IMR-90 (cell line): ENCODE results near the gene VPS39. TPM values are rescaled to one million over a fixed set of nuclear protein-coding genes. Genes with fewer than 3 reads are reported as not detected.

ENCODE experiments used
- ATAC-seq: fragments of 200-7000 bp; cut with Tn5 transposase; 2 replicates; pipeline ENCODE4 v1.9.1; 2020; ENCODE audit warnings: low read depth, mild to moderate bottlenecking, moderate library complexity
- BruUV-seq: library from RNA; stranded (reverse); fragments of 400-500 nt; replicated peaks from 2 replicates; lab custom pipeline; 2021; lab: Mats Ljungman, UMichigan
- CTCF ChIA-PET: fragments of 300-600 bp; formaldehyde crosslinking; extraction: SDS; loops from one replicate; lab custom pipeline; 2021; ENCODE audit warnings: antibody characterized with exemption; lab: Yijun Ruan, JAX
- POLR2A ChIA-PET: fragments of 300-600 bp; sonication (Branson Sonifier 250); formaldehyde crosslinking; loops from one replicate; lab custom pipeline; 2022; ENCODE audit warnings: antibody characterized with exemption; ENCODE audit not compliant: unreplicated experiment; lab: Charles Lee
- DNase-seq: peaks from one replicate; pipeline ENCODE4 v3.0.0; 2013
- H2AFZ ChIP-seq: replicated peaks from 2 replicates; pipeline ENCODE3; 2013; ENCODE audit warnings: low read length, mild to moderate bottlenecking; ENCODE audit not compliant: poor library complexity
- H2AK5ac ChIP-seq: 2 replicates; pipeline ENCODE4 v1.6.1; 2013; ENCODE audit warnings: low read depth, low read length, inconsistent platforms
- H2AK9ac ChIP-seq: replicated peaks from 2 replicates; pipeline ENCODE3; 2013; ENCODE audit warnings: mild to moderate bottlenecking, low read depth, low read length, moderate library complexity; ENCODE audit not compliant: poor library complexity
- H2BK120ac ChIP-seq: 2 replicates; pipeline ENCODE4 v1.6.1; 2013; ENCODE audit warnings: low read depth, low read length, inconsistent platforms
- H2BK15ac ChIP-seq: 3 replicates; pipeline ENCODE4 v1.6.1; 2013; ENCODE audit warnings: low read depth, low read length, inconsistent platforms
- H2BK20ac ChIP-seq: 2 replicates; pipeline ENCODE4 v1.6.1; 2013; ENCODE audit warnings: low read depth, mild to moderate bottlenecking, inconsistent platforms, low read length, moderate library complexity
- H2BK5ac ChIP-seq: 2 replicates; pipeline ENCODE4 v1.6.1; 2013; ENCODE audit warnings: mild to moderate bottlenecking, low read depth, low read length, inconsistent platforms; ENCODE audit not compliant: poor library complexity, severe bottlenecking
- H3K14ac ChIP-seq: replicated peaks from 2 replicates; pipeline ENCODE4 v1.6.1; 2013; ENCODE audit warnings: low read depth, low read length, inconsistent platforms
- H3K18ac ChIP-seq: 2 replicates; pipeline ENCODE4 v1.6.1; 2013; ENCODE audit warnings: low read depth, low read length, control low read depth
- H3K23ac ChIP-seq: 2 replicates; pipeline ENCODE4 v1.6.1; 2013; ENCODE audit warnings: low read depth, low read length, inconsistent platforms
- H3K27ac ChIP-seq: 2 replicates; pipeline ENCODE4 v1.5.1; 2013; ENCODE audit warnings: mild to moderate bottlenecking, control low read depth, low read length; ENCODE audit not compliant: insufficient read depth
- H3K27me3 ChIP-seq: 2 replicates; pipeline ENCODE4 v1.6.1; 2013; ENCODE audit warnings: low read length; ENCODE audit not compliant: control insufficient read depth, insufficient read depth
- H3K36me3 ChIP-seq: 2 replicates; pipeline ENCODE4 v1.6.1; 2013; ENCODE audit warnings: low read length, mixed read lengths; ENCODE audit not compliant: control insufficient read depth, insufficient read depth
- H3K4ac ChIP-seq: 2 replicates; pipeline ENCODE4 v1.6.1; 2013; ENCODE audit warnings: low read depth, low read length, inconsistent platforms
- H3K4me1 ChIP-seq: 2 replicates; pipeline ENCODE4 v1.6.1; 2013; ENCODE audit warnings: low read length, mixed read lengths; ENCODE audit not compliant: control insufficient read depth, insufficient read depth
- H3K4me2 ChIP-seq: 2 replicates; pipeline ENCODE4 v1.6.1; 2013; ENCODE audit warnings: low read depth, mild to moderate bottlenecking, control low read depth, low read length, moderate library complexity
- H3K4me3 ChIP-seq: 2 replicates; pipeline ENCODE4 v1.5.1; 2013; ENCODE audit warnings: low read depth, mild to moderate bottlenecking, control low read depth, low read length, moderate library complexity; ENCODE audit not compliant: insufficient read depth
- H3K56ac ChIP-seq: 2 replicates; pipeline ENCODE4 v1.6.1; 2013; ENCODE audit warnings: low read length, inconsistent platforms; ENCODE audit not compliant: insufficient read depth; ENCODE audit errors: extremely low read depth
- H3K79me1 ChIP-seq, 2 experiments: 2 replicates each; pipeline ENCODE4 v1.6.1; 2013; ENCODE audit warnings: low read length in 2 of 2, inconsistent platforms in 1 of 2, low read depth in 1 of 2
- H3K9ac ChIP-seq: 2 replicates; pipeline ENCODE4 v1.6.1; 2013; ENCODE audit warnings: low read depth, low read length, control low read depth
- H3K9me1 ChIP-seq: 2 replicates; pipeline ENCODE4 v1.6.1; 2013; ENCODE audit warnings: low read length, inconsistent platforms; ENCODE audit not compliant: insufficient read depth
- H3K9me3 ChIP-seq: 2 replicates; pipeline ENCODE4 v1.6.1; 2013; ENCODE audit warnings: low read length; ENCODE audit not compliant: control insufficient read depth, insufficient read depth
- H4K20me1 ChIP-seq: 2 replicates; pipeline ENCODE4 v1.6.1; 2013; ENCODE audit warnings: low read length, inconsistent platforms; ENCODE audit not compliant: insufficient read depth
- H4K5ac ChIP-seq: 2 replicates; pipeline ENCODE4 v1.6.1; 2013; ENCODE audit warnings: mild to moderate bottlenecking, low read depth, low read length, control low read depth
- H4K8ac ChIP-seq, 2 experiments: 2 replicates each; pipeline ENCODE4 v1.6.1; 2013; ENCODE audit warnings: low read depth in 2 of 2, low read length in 2 of 2, control low read depth in 1 of 2, inconsistent platforms in 1 of 2
- H4K91ac ChIP-seq: 2 replicates; pipeline ENCODE4 v1.6.1; 2013; ENCODE audit warnings: low read depth, low read length, inconsistent platforms; ENCODE audit not compliant: insufficient read depth
- BHLHE40 ChIP-seq: fragments of 150-350 bp; IDR thresholded peaks from 2 replicates; pipeline ENCODE4 v1.6.1; 2016; ENCODE audit warnings: mild to moderate bottlenecking, low read depth, low read length
- CEBPB ChIP-seq: IDR thresholded peaks from 2 replicates; pipeline ENCODE4 v1.6.1; 2012; ENCODE audit warnings: low read depth, low read length, improper control_type of control experiment
- CHD1 ChIP-seq: IDR thresholded peaks from 2 replicates; pipeline ENCODE4 v1.6.1; 2012; ENCODE audit warnings: low read depth, low read length, improper control_type of control experiment
- FOS ChIP-seq: fragments of 150-350 bp; IDR thresholded peaks from 2 replicates; pipeline ENCODE4 v1.6.1; 2016; ENCODE audit warnings: low read depth, low read length
- MAFK ChIP-seq: IDR thresholded peaks from 2 replicates; pipeline ENCODE4 v1.6.1; 2012; ENCODE audit warnings: low read depth, low read length, improper control_type of control experiment
- MAZ ChIP-seq: IDR thresholded peaks from 2 replicates; pipeline ENCODE4 v1.6.1; 2012; ENCODE audit warnings: low read depth, mild to moderate bottlenecking, low read length, improper control_type of control experiment, moderate library complexity, borderline replicate concordance
- MXI1 ChIP-seq: IDR thresholded peaks from 2 replicates; pipeline ENCODE4 v1.6.1; 2012; ENCODE audit warnings: low read depth, mild to moderate bottlenecking, low read length, moderate library complexity, borderline replicate concordance
- NFE2L2 ChIP-seq: fragments of 150-350 bp; IDR thresholded peaks from 2 replicates; pipeline ENCODE4 v1.6.1; 2016; ENCODE audit warnings: low read depth, mild to moderate bottlenecking, low read length
- POLR2A ChIP-seq: IDR thresholded peaks from 2 replicates; pipeline ENCODE4 v1.6.1; 2012; ENCODE audit warnings: mild to moderate bottlenecking, low read depth, low read length
- RAD21 ChIP-seq: IDR thresholded peaks from 2 replicates; pipeline ENCODE4 v1.6.1; 2012; ENCODE audit warnings: low read length, improper control_type of control experiment
- RCOR1 ChIP-seq: IDR thresholded peaks from 2 replicates; pipeline ENCODE4 v1.6.1; 2012; ENCODE audit warnings: mild to moderate bottlenecking, low read length, improper control_type of control experiment; ENCODE audit not compliant: insufficient replicate concordance
- RFX5 ChIP-seq: IDR thresholded peaks from 2 replicates; pipeline ENCODE4 v1.8.0; 2012; ENCODE audit warnings: low read depth, mild to moderate bottlenecking, low read length, moderate library complexity
- SMC3 ChIP-seq: fragments of 150-350 bp; IDR thresholded peaks from 2 replicates; pipeline ENCODE4 v1.6.1; 2016; ENCODE audit warnings: low read depth, mild to moderate bottlenecking, antibody characterized with exemption, low read length, moderate library complexity
- WGBS, 2 experiments: methylation state at CpG; one replicate each; pipeline versions ENCODE4 v1.1.5 to v1.1.7; 2013; ENCODE audit warnings: missing lambda C conversion rate in 2 of 2; ENCODE audit not compliant: insufficient read length in 1 of 2; ENCODE audit errors: extremely low coverage in 2 of 2; 5-methylcytosine and 5-hydroxymethylcytosine counted together
- dilution Hi-C: fragments of 300-500 bp; cut with HindIII; formaldehyde crosslinking; loops from one replicate; pipeline ENCODE4 v1.14.3; 2018; ENCODE audit warnings: low sequenced_read_pairs; ENCODE audit not compliant: unreplicated experiment
- in situ Hi-C: fragments of 300-500 bp; cut with MboI; formaldehyde crosslinking; loops from 3 replicates; pipeline ENCODE4 v1.14.3; 2019; ENCODE audit warnings: low sequenced_read_pairs, inconsistent platforms, mixed read lengths
- intact Hi-C: fragments of 100-400 bp; cut with micrococcal nuclease; formaldehyde crosslinking; loops from 2 replicates; pipeline ENCODE4 v1.10.0; 2022
- polyA plus RNA-seq, 3 experiments: library from polyadenylated mRNA; depleted of rRNA; stranded (reverse); fragments of >200 nt; gene quantifications; 2 replicates each; pipeline ENCODE4 v1.2.3, GENCODE V29; 2012; ENCODE audit warnings: low replicate concordance in 1 of 3
- total RNA-seq: library from RNA; depleted of rRNA; stranded (reverse); fragments of >200 nt; gene quantifications from 2 replicates; pipeline ENCODE4 v1.2.3, GENCODE V29; 2012
- TF ChIP-seq, protein P1 (sequence below): conservative IDR thresholded peaks from 2 replicates; pipeline ENCODE4 v1.5.1; 2012; ENCODE audit warnings: mild to moderate bottlenecking, low read depth, low read length, improper control_type of control experiment
- TF ChIP-seq, protein P2 (sequence below): fragments of 150-350 bp; IDR thresholded peaks from 2 replicates; pipeline ENCODE4 v1.6.1; 2016; ENCODE audit warnings: low read depth, mild to moderate bottlenecking, low read length, moderate library complexity, borderline replicate concordance
- TF ChIP-seq, protein P3 (sequence below): fragments of 150-350 bp; IDR thresholded peaks from 2 replicates; pipeline ENCODE4 v1.6.1; 2017; ENCODE audit warnings: mild to moderate bottlenecking, antibody characterized with exemption, low read length, low read depth

The VPS39 gene
- total and polyA plus RNA-seq, 2 of the 4 experiments (the other 2 are of a cell fraction), result 49.7 to 52.2 TPM

DNA sequence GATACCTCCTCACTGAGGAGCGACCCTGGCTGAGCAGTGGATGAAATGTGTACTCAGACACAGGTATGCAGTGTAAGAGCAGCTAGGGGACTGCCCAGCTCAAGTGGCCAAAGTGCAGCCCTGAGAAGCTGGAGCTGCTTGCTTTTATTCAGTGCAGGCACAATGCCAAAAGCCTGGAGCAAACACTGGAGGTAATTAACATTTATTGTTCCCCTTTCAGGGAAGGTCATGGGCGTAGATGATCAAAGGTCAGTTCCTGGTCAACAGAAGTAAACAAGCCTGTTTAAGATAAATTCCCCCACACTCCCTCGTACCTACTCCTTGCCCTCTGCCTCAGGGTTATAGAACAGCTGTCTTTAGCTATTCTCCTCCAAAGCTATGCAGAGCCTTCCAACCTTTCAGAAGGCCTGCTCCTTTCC is 69.1 kb downstream of the VPS39 start:
- intact Hi-C loops, result loop anchor here (5.0 kb wide), 1 partner anchor 52 kb away; no protein-coding TSS in a partner anchor
- TF ChIP-seq, protein P1, sequence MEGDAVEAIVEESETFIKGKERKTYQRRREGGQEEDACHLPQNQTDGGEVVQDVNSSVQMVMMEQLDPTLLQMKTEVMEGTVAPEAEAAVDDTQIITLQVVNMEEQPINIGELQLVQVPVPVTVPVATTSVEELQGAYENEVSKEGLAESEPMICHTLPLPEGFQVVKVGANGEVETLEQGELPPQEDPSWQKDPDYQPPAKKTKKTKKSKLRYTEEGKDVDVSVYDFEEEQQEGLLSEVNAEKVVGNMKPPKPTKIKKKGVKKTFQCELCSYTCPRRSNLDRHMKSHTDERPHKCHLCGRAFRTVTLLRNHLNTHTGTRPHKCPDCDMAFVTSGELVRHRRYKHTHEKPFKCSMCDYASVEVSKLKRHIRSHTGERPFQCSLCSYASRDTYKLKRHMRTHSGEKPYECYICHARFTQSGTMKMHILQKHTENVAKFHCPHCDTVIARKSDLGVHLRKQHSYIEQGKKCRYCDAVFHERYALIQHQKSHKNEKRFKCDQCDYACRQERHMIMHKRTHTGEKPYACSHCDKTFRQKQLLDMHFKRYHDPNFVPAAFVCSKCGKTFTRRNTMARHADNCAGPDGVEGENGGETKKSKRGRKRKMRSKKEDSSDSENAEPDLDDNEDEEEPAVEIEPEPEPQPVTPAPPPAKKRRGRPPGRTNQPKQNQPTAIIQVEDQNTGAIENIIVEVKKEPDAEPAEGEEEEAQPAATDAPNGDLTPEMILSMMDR, result no peak
- TF ChIP-seq CEBPB (no peak), MXI1 (no peak), RFX5 (no peak), NFE2L2 (no peak), MAFK (no peak), BHLHE40 (no peak), FOS (no peak), SMC3 (no peak), POLR2A (no peak), CHD1 (no peak), RAD21 (no peak), MAZ (no peak), RCOR1 (no peak)
- TF ChIP-seq, protein P2, sequence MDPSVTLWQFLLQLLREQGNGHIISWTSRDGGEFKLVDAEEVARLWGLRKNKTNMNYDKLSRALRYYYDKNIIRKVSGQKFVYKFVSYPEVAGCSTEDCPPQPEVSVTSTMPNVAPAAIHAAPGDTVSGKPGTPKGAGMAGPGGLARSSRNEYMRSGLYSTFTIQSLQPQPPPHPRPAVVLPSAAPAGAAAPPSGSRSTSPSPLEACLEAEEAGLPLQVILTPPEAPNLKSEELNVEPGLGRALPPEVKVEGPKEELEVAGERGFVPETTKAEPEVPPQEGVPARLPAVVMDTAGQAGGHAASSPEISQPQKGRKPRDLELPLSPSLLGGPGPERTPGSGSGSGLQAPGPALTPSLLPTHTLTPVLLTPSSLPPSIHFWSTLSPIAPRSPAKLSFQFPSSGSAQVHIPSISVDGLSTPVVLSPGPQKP, result no peak
- TF ChIP-seq, protein P3, sequence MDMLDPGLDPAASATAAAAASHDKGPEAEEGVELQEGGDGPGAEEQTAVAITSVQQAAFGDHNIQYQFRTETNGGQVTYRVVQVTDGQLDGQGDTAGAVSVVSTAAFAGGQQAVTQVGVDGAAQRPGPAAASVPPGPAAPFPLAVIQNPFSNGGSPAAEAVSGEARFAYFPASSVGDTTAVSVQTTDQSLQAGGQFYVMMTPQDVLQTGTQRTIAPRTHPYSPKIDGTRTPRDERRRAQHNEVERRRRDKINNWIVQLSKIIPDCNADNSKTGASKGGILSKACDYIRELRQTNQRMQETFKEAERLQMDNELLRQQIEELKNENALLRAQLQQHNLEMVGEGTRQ, result no peak
- no TSS peak for BruUV-seq

More for the DNA sequence above, 69.1 kb downstream of the VPS39 start:
- H4K20me1 ChIP-seq, result no peaks in the 10 kb centered on the region
- no peak overlapping the region for H4K8ac ChIP-seq
- ATAC-seq (no peak), DNase-seq (no peak)
- H2BK15ac ChIP-seq, result no peak overlapping the region
- H3K27ac ChIP-seq, result no peak overlapping the region
- no peak overlapping the region for H2AK5ac ChIP-seq
- no peak overlapping the region for H4K91ac ChIP-seq
- H3K9ac ChIP-seq, result no peak overlapping the region
- dilution Hi-C loops (no loop called here), in situ Hi-C loops (no loop called here)
- no peak overlapping the region for H3K18ac ChIP-seq
- WGBS, 2 experiments, result no CpG with 5 or more reads among the region's 3 CpGs
- H3K4ac ChIP-seq, result no peak overlapping the region
- peaks cover 3% of the 10 kb centered on the region; the same call in 1 of the 2 replicates for H3K9me3 ChIP-seq
- no peak overlapping the region for H2BK5ac ChIP-seq
- H2BK20ac ChIP-seq, result no peak overlapping the region
- no peaks in the 10 kb centered on the region for H3K79me1 ChIP-seq
- H2BK120ac ChIP-seq, result no peak overlapping the region
- H3K4me3 ChIP-seq, result no peak overlapping the region
- no peak overlapping the region for H3K56ac ChIP-seq
- POLR2A ChIA-PET, result no interaction called here
- no peak overlapping the region for H2AK9ac ChIP-seq
- no peak overlapping the region for H2AFZ ChIP-seq
- CTCF ChIA-PET, result interaction anchor here (0.6 kb wide), 1 partner anchor 19 kb away, joined by 3 read pairs; no protein-coding TSS in a partner anchor
- peaks cover 47% of the 10 kb centered on the region for H3K27me3 ChIP-seq
- H3K36me3 ChIP-seq, result no peaks in the 10 kb centered on the region
- H3K4me1 ChIP-seq, result no peaks in the 10 kb centered on the region
- H3K9me1 ChIP-seq, result no peaks in the 10 kb centered on the region
- no peak overlapping the region for H3K23ac ChIP-seq
- no peak overlapping the region for H3K4me2 ChIP-seq
- no peak overlapping the region for H3K14ac ChIP-seq
- no peak overlapping the region for H4K5ac ChIP-seq
